Progenitor cell of endocrine pancreas (in vitro differentiated cells): ENCODE measurements around the gene OXA1L. TPM values are rescaled to one million over a fixed set of nuclear protein-coding genes. Genes with fewer than 3 reads are reported as not detected.
"Not testable (repeated sequence)": the region's sequence is repeated elsewhere in the genome, so short reads cannot be mapped to it uniquely, and the experiment has no call there.

Experiments
- DNase-seq: peaks from one replicate; pipeline ENCODE4 v3.0.0; 2021; ENCODE audit warnings: low spot score; ENCODE audit not compliant: unreplicated experiment
- H3K27ac Mint-ChIP-seq: 2 replicates; pipeline ENCODE4 v1.8.0; 2021; ENCODE audit warnings: mild to moderate bottlenecking, moderate library complexity, mixed read lengths
- H3K27me3 Mint-ChIP-seq: 2 replicates; pipeline ENCODE4 v1.8.0; 2021; ENCODE audit warnings: mixed read lengths
- H3K36me3 Mint-ChIP-seq: 2 replicates; pipeline ENCODE4 v1.8.0; 2022; ENCODE audit warnings: mixed read lengths; ENCODE audit not compliant: insufficient read depth
- H3K4me1 Mint-ChIP-seq: 2 replicates; pipeline ENCODE4 v1.8.0; 2021; ENCODE audit warnings: low read depth, mixed read lengths
- H3K4me3 Mint-ChIP-seq: 2 replicates; pipeline ENCODE4 v1.8.0; 2021; ENCODE audit warnings: low read depth, mild to moderate bottlenecking, moderate library complexity, mixed read lengths
- H3K9me3 Mint-ChIP-seq: 2 replicates; pipeline ENCODE4 v1.8.0; 2021; ENCODE audit warnings: low read depth, mixed read lengths
- long read RNA-seq: library from polyadenylated mRNA; unstranded; transcript quantifications from one replicate; pipeline ENCODE4 v2.0.0, GENCODE V29; 2020
- total RNA-seq: library from RNA; stranded (reverse); gene quantifications from 2 replicates; pipeline ENCODE4 v1.2.1, GENCODE V29; 2021
- TF ChIP-seq, protein P1 (sequence below): fragments of 200-600 bp; sonication (generic); IDR thresholded peaks from one replicate; pipeline ENCODE4 v1.5.0; 2021; ENCODE audit warnings: antibody characterized with exemption, mild to moderate bottlenecking; ENCODE audit not compliant: unreplicated experiment

Gene OXA1L
- 114 and 122 TPM in 2 replicates for total RNA-seq
- long read RNA-seq, transcript OXA1L-201 (10 exons, 1,719 nt): major isoform, 246 of 272 reads
- long read RNA-seq, partial matches to known transcripts: 4 of 272 reads
- long read RNA-seq, other reads (novel, unspliced or antisense): 18 of 272 reads

DNA sequence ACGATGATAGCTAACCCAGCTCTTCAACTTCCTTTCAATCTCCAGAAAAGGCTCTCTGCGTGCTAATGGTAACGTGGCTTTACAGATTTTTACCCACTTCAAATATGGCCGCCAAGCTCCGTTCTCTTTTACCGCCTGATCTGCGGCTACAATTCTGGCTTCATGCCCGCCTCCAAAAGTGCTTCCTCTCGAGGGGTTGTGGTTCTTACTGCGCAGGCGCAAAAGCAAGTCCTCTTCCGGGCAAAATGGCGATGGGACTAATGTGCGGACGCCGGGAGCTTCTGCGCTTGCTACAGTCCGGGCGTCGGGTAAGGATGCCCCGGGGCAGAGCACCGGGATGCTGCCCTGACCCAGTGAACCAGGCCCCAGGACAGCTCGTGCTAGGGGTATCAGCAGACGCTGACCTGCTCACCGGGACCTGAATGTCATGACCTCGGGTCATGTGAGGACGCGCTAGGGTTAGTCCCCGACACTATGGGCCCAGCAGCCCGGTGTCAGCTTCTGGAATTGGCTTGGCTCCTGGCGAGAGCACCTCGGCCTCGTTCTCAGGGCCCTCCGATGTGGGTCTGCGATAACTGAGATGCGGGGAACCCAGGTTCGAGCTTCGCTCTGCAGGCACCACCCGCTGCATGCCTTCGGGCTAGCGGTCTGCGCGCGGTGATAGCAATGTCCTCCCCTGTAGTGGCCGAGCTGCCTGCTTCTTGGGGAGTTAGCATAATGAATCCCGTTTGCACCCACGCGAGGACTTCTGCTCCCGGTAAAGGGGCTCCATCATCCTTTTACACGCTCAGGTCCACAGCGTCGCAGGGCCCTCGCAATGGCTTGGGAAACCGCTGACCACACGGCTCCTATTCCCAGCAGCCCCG is at the start of gene OXA1L:
TSS of gene OXA1L (plus strand) at position 232 of the 866 bp plus-strand sequence. CDS start at position 246, 14 bp downstream.
- peak within 1 kb of the TSS; percentile 98 for H3K27ac Mint-ChIP-seq
- peaks cover 17% of the 10 kb centered on the region for H3K4me1 Mint-ChIP-seq
- peaks cover 29% of the 10 kb centered on the region for H3K36me3 Mint-ChIP-seq
- H3K27me3 Mint-ChIP-seq: no peaks in the 10 kb centered on the region
- H3K9me3 Mint-ChIP-seq: peaks cover 3% of the 10 kb centered on the region
- H3K4me3 Mint-ChIP-seq: peak within 1 kb of the TSS; percentile 95
- TF ChIP-seq, protein P1, sequence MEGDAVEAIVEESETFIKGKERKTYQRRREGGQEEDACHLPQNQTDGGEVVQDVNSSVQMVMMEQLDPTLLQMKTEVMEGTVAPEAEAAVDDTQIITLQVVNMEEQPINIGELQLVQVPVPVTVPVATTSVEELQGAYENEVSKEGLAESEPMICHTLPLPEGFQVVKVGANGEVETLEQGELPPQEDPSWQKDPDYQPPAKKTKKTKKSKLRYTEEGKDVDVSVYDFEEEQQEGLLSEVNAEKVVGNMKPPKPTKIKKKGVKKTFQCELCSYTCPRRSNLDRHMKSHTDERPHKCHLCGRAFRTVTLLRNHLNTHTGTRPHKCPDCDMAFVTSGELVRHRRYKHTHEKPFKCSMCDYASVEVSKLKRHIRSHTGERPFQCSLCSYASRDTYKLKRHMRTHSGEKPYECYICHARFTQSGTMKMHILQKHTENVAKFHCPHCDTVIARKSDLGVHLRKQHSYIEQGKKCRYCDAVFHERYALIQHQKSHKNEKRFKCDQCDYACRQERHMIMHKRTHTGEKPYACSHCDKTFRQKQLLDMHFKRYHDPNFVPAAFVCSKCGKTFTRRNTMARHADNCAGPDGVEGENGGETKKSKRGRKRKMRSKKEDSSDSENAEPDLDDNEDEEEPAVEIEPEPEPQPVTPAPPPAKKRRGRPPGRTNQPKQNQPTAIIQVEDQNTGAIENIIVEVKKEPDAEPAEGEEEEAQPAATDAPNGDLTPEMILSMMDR: no peak
- DNase-seq: peak; percentile 84

DNA sequence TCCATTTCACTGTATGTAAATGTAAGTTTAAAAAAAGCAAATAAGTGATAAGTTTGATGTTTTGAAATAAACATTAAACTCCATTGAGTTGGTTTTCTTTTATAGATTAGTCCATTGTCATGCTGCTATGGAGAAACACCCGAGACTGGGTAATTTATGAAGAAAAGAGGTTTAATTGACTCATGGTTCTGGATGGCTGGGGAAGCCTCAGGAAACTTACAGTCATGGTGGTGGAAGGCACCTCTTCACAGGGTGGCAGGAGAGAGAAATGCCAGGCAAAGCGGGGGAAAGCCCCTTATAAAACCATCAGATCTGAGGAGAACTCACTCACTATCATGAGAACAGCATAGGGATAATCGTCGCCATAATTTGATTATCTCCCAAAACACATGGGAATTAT is 48.4 kb upstream of the OXA1L start:
- Mint-ChIP-seq H3K4me1 (peaks cover 1% of the 10 kb centered on the region), H3K27ac (no peak overlapping the region), H3K36me3 (no peaks in the 10 kb centered on the region), H3K4me3 (no peak overlapping the region), H3K27me3 (peaks cover 6% of the 10 kb centered on the region), H3K9me3 (no peaks in the 10 kb centered on the region)
- TF ChIP-seq, protein P1: no peak
- DNase-seq: no peak

DNA sequence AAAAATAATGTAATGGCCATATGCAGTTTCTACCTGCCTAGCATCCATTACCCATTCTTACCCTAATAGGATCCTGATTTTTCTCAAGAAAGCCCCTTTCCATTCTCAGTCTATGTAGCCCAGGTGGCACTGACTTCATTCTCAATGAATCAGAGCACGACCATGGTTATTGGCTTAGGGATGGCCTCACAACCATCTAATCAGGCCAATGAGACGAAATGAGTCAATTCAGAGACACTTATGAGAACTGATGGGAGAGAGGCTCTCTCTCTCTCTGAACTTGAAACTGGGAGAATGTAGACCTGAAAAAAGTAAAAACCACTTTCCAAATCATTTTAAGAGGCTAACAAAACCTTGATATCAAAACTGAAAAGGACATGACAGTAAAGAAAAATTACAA is 45.3 kb upstream of the OXA1L start:
- H3K27me3 Mint-ChIP-seq: no peaks in the 10 kb centered on the region
- DNase-seq: no peak
- TF ChIP-seq, protein P1: no peak
- H3K9me3 Mint-ChIP-seq: no peaks in the 10 kb centered on the region
- H3K27ac Mint-ChIP-seq: no peak overlapping the region
- H3K4me1 Mint-ChIP-seq: no peaks in the 10 kb centered on the region
- no peaks in the 10 kb centered on the region for H3K36me3 Mint-ChIP-seq
- H3K4me3 Mint-ChIP-seq: no peak overlapping the region

- no peak overlapping the region for H3K27ac Mint-ChIP-seq
- H3K9me3 Mint-ChIP-seq: no peaks in the 10 kb centered on the region
- no peaks in the 10 kb centered on the region for H3K36me3 Mint-ChIP-seq
- no peak overlapping the region for H3K4me3 Mint-ChIP-seq
- H3K4me1 Mint-ChIP-seq: no peaks in the 10 kb centered on the region
- H3K27me3 Mint-ChIP-seq: no peaks in the 10 kb centered on the region
- TF ChIP-seq, protein P1: no peak
- DNase-seq: no peak
These were observed 42.7 kb upstream of the OXA1L start for GRCh38 chr14:22723815-22724214.

- not testable (repeated sequence) for H3K9me3 Mint-ChIP-seq, H3K4me1 Mint-ChIP-seq, DNase-seq, H3K4me3 Mint-ChIP-seq, H3K27me3 Mint-ChIP-seq, H3K36me3 Mint-ChIP-seq, H3K27ac Mint-ChIP-seq
These were observed 41.6 kb upstream of the OXA1L start for GRCh38 chr14:22724847-22725246.

DNA sequence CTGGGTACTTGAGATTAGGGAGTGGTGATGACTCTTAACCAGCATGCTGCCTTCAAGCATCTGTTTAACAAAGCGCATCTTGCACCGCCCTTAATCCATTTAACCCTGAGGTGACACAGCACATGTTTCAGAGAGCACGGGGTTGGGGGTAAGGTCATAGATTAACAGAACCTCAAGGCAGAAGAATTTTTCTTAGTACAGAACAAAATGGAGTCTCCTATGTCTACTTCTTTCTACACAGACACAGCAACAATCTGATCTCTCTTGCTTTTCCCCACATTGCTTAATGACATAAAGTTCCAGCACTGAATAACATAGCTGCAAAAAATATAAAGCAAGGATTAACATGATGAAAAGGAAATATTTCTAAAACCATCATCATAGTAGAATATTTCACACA is 41.1 kb upstream of the OXA1L start:
- not testable (repeated sequence) for DNase-seq, H3K36me3 Mint-ChIP-seq, H3K27me3 Mint-ChIP-seq, H3K9me3 Mint-ChIP-seq, H3K27ac Mint-ChIP-seq, H3K4me3 Mint-ChIP-seq, H3K4me1 Mint-ChIP-seq
